ENCODE results near the gene TIMM22. TPM values are rescaled to one million over a fixed set of nuclear protein-coding genes. Genes with fewer than 3 reads are reported as not detected.

The TIMM22 gene
- total and polyA plus RNA-seq, 2 donors (not counting 3 experiments of a cell fraction or from before 2014, with no cell fraction given), result 19.0 to 19.6 TPM

DNA sequence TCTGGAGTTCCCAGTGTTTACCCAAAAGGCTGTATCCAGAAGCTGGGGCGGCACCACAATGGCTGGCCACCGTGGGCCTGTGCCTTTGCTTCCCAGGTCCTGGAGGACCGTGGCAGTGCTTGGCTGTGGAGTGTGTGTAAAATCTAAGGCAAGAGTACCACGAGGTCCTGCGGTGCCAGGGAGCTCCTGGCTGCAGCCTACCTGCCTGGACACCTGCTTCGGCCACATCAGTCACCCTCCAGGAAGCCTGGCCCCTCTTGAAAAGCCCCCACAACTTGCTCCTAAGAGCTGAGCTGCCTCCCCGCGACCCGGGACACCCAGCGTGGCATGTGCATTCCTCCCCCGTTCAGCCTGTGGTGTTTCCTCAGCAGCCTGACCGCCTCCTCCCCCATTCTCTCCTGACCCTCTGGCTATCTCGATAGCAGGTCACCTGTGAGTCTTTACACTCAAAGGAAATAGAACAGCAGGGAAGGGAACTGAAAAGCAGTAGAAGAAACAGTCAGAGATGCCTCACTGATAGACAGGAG is 7.9 kb downstream of the TIMM22 start:
- Histone ChIP-seq H4K20me1 (replicated peaks; ENCODE audit: control insufficient read depth, extremely low read depth, insufficient read depth, low read length) (no peaks in the 10 kb centered on the region), H3K4me1 (ENCODE audit: control insufficient read depth, extremely low read depth, insufficient read depth, low read length) (peaks cover 65% of the 10 kb centered on the region), H3K9me1 (replicated peaks; ENCODE audit: control insufficient read depth, extremely low read depth, insufficient read depth, low read length) (no peaks in the 10 kb centered on the region), H3K9me3 (replicated peaks; ENCODE audit: control insufficient read depth, insufficient read depth, low read length) (no peaks in the 10 kb centered on the region), H3K79me2 (ENCODE audit: control insufficient read depth, insufficient read depth, low read length) (no peaks in the 10 kb centered on the region), H3K4me2 (ENCODE audit: insufficient read depth, low read length) (no peak overlapping the region), H3K4me3 (replicated peaks in 1 of 3; ENCODE audit: insufficient read depth in 1 of 3, low read depth in 1 of 3, low read length in 3 of 3) (no peak overlapping the region), H3K27ac (ENCODE audit: insufficient read depth, low read depth, low read length) (peak overlapping the region; percentile 91), H3K27me3 (ENCODE audit: control insufficient read depth in 2 of 2, insufficient read depth in 2 of 2, low read length in 2 of 2) (no peaks in the 10 kb centered on the region), H3K9ac (replicated peaks; ENCODE audit: extremely low read depth, insufficient read depth, low read length) (no peak overlapping the region), H3K36me3 (ENCODE audit: control insufficient read depth in 2 of 2, extremely low read depth in 1 of 2, insufficient read depth in 2 of 2, low read length in 2 of 2) (peaks cover 4 to 14% of the 10 kb centered on the region in 2 experiments), H2AFZ (ENCODE audit: low read depth, low read length) (no peak overlapping the region)
- dilution Hi-C loops (cut with MboI; ENCODE audit: extremely low pct_ligation_motif_present, low sequenced_read_pairs), result no loop called here
- BruUV-seq (replicated peaks), result no TSS peak
- ChIA-PET POLR2A (no interaction called here), CTCF (interaction anchor here (0.6 to 10.2 kb wide), 7 partner anchors 22 to 126 kb away, joined by 3 to 265 read pairs (median 4); no protein-coding TSS in a partner anchor)
- no peak for TF ChIP-seq MYC (IDR thresholded peaks at IDR 0.05; ENCODE audit: low read depth, low read length)
- TF ChIP-seq, protein P1, sequence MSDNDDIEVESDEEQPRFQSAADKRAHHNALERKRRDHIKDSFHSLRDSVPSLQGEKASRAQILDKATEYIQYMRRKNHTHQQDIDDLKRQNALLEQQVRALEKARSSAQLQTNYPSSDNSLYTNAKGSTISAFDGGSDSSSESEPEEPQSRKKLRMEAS (IDR thresholded peaks at IDR 0.05; ENCODE audit: insufficient read depth, insufficient read length), result no peak
- no peak for TF ChIP-seq JUN (IDR thresholded peaks at IDR 0.05; ENCODE audit: borderline replicate concordance, insufficient read depth, insufficient read length, low read depth)
- no peak for TF ChIP-seq FOS (IDR thresholded peaks at IDR 0.05; ENCODE audit: borderline replicate concordance, insufficient read depth, low read length)
- no peak for TF ChIP-seq POLR2A (IDR thresholded peaks at IDR 0.05; ENCODE audit: low read depth, low read length)
- TF ChIP-seq, protein P2, sequence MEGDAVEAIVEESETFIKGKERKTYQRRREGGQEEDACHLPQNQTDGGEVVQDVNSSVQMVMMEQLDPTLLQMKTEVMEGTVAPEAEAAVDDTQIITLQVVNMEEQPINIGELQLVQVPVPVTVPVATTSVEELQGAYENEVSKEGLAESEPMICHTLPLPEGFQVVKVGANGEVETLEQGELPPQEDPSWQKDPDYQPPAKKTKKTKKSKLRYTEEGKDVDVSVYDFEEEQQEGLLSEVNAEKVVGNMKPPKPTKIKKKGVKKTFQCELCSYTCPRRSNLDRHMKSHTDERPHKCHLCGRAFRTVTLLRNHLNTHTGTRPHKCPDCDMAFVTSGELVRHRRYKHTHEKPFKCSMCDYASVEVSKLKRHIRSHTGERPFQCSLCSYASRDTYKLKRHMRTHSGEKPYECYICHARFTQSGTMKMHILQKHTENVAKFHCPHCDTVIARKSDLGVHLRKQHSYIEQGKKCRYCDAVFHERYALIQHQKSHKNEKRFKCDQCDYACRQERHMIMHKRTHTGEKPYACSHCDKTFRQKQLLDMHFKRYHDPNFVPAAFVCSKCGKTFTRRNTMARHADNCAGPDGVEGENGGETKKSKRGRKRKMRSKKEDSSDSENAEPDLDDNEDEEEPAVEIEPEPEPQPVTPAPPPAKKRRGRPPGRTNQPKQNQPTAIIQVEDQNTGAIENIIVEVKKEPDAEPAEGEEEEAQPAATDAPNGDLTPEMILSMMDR (IDR thresholded peaks at IDR 0.05; ENCODE audit: extremely low read depth in 1 of 2, insufficient read depth in 1 of 2, low read depth in 1 of 2, low read length in 2 of 2), result no peak
- TF ChIP-seq GATA2 (IDR thresholded peaks at IDR 0.05; ENCODE audit: insufficient read depth, insufficient read length, low read depth, low read length), result no peak
- no peak for TF ChIP-seq EZH2 (IDR thresholded peaks at IDR 0.05; ENCODE audit: borderline replicate concordance, low read depth, low read length, severe bottlenecking)
- TF ChIP-seq POLR2AphosphoS5 (IDR thresholded peaks at IDR 0.05; ENCODE audit: insufficient read depth, low read depth, low read length), result no peak
- DNase-seq (ENCODE audit: low read depth, low spot score), result no peak
- peak; percentile 12 for FAIRE-seq
- intact Hi-C loops (cut with micrococcal nuclease), result loop anchor here (1.0 to 2.0 kb wide), 4 partner anchors 34 to 106 kb away; no protein-coding TSS in a partner anchor
